ENCODE data around the gene TXNDC8. TPM values are rescaled to one million over a fixed set of nuclear protein-coding genes. Genes with fewer than 3 reads are reported as not detected.
"Not testable (repeated sequence)": the region's sequence is repeated elsewhere in the genome, so short reads cannot be mapped to it uniquely, and the experiment has no call there.

Gene TXNDC8
- total RNA-seq, 2 donors from 2014 or later, result not detected

DNA sequence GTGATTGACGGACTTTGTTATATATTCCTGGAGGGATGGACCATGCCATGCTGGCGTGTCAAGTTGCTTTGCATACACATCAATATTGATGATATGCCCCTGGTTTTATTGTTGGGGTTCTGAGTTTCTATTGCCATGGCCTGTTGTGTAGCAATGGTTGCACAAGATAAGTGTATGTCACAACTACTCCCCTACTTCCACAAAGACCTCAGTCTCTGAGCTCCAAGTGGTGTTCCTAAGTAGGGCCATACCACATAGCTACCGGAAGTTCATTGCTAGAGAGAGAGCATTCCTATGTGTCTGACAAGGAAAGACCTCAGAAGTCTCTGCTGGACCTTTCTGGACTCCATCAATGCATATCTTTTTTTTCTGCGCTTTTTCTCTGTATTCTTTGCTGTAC, 19.8 kb downstream of the TXNDC8 start:
- no peaks in the 10 kb centered on the region for H3K9me3 ChIP-seq (ENCODE audit: control insufficient read depth, low read length, poor library complexity, severe bottlenecking)
- H3K27ac Mint-ChIP-seq, result no peak overlapping the region
- peaks cover 9% of the 10 kb centered on the region for H3K4me1 Mint-ChIP-seq
- peaks cover 15% of the 10 kb centered on the region for H3K27me3 Mint-ChIP-seq
- no peak for DNase-seq
- H3K4me3 Mint-ChIP-seq, result no peak overlapping the region
- no peaks in the 10 kb centered on the region for H3K36me3 Mint-ChIP-seq (ENCODE audit: low read depth)
- ATAC-seq, result no peak

GRCh38 chr9:110316261-110317075, 21.2 kb downstream of the TXNDC8 start:
- Mint-ChIP-seq H3K36me3 (ENCODE audit: low read depth) (no peaks in the 10 kb centered on the region), H3K27ac (peak overlapping the region; percentile 67), H3K4me1 (peaks cover 9% of the 10 kb centered on the region), H3K27me3 (peaks cover 8% of the 10 kb centered on the region), H3K4me3 (peak overlapping the region; percentile 41)
- H3K9me3 ChIP-seq (ENCODE audit: control insufficient read depth, low read length, poor library complexity, severe bottlenecking), result no peaks in the 10 kb centered on the region
- ATAC-seq (no peak), DNase-seq (no peak)

DNA sequence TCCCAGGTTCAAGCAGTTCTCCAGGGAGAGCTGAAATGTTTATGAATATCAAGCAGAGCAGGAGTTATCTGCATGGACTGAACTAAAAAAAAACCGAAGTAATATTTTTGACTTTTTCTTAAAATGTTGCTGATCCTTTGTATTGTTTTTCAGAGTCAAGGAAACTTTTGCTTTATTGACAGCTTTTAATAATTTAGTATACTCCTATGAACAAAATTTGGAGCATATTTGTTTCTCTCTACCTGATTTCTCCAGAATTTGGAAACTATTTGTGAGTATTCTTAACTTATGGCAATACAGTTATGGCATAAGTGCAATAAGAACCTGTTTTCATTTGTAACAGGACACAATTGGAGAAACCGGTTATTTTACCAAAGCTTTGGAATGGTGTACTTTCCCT, 25.7 kb downstream of the TXNDC8 start:
- H3K27ac Mint-ChIP-seq; H3K9me3 ChIP-seq (ENCODE audit: control insufficient read depth, low read length, poor library complexity, severe bottlenecking); H3K4me3 Mint-ChIP-seq; DNase-seq; ATAC-seq; H3K36me3 Mint-ChIP-seq (ENCODE audit: low read depth): not testable (repeated sequence)
- Mint-ChIP-seq H3K4me1 (peaks cover 12% of the 10 kb centered on the region), H3K27me3 (peaks cover 16% of the 10 kb centered on the region)

- Mint-ChIP-seq H3K4me3 (no peak overlapping the region), H3K27me3 (peaks cover 16% of the 10 kb centered on the region), H3K4me1 (peaks cover 5% of the 10 kb centered on the region), H3K27ac (no peak overlapping the region), H3K36me3 (ENCODE audit: low read depth) (no peaks in the 10 kb centered on the region)
- DNase-seq (no peak), ATAC-seq (no peak)
- H3K9me3 ChIP-seq (ENCODE audit: control insufficient read depth, low read length, poor library complexity, severe bottlenecking), result no peaks in the 10 kb centered on the region
These were observed 28.0 kb downstream of the TXNDC8 start for GRCh38 chr9:110309681-110310080.

- Mint-ChIP-seq H3K4me3 (no peak overlapping the region), H3K36me3 (ENCODE audit: low read depth) (no peaks in the 10 kb centered on the region), H3K27ac (no peak overlapping the region), H3K27me3 (peaks cover 22% of the 10 kb centered on the region), H3K4me1 (peaks cover 5% of the 10 kb centered on the region)
- DNase-seq, result no peak
- ATAC-seq, result no peak
- H3K9me3 ChIP-seq (ENCODE audit: control insufficient read depth, low read length, poor library complexity, severe bottlenecking), result no peaks in the 10 kb centered on the region
These were observed 29.0 kb downstream of the TXNDC8 start for GRCh38 chr9:110308633-110309038.

DNA sequence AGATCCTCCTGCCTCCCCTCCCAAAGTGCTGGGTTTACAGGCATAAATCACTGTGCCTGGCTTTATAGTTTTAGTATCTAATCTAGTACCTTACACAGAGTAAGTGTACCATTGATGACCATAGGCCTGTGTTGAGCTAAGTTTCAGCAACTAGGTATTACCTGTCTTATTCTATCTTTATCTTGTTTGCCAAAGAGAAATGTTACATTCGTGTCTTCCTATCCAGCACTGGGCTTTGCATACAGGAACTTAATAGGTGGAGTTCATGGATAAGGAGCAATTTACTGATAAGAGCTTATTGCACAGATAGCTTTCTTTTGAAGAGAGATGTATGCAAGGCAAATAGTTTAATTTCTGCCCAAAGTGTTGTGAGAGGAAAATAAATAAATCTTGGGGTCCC, 30.5 kb downstream of the TXNDC8 start:
- ATAC-seq (no peak), DNase-seq (no peak)
- no peaks in the 10 kb centered on the region for H3K9me3 ChIP-seq (ENCODE audit: control insufficient read depth, low read length, poor library complexity, severe bottlenecking)
- H3K4me1 Mint-ChIP-seq, result peaks cover 5% of the 10 kb centered on the region
- no peak overlapping the region for H3K4me3 Mint-ChIP-seq
- no peaks in the 10 kb centered on the region for H3K36me3 Mint-ChIP-seq (ENCODE audit: low read depth)
- H3K27me3 Mint-ChIP-seq, result peaks cover 33% of the 10 kb centered on the region
- no peak overlapping the region for H3K27ac Mint-ChIP-seq

- no peaks in the 10 kb centered on the region for H3K9me3 ChIP-seq (ENCODE audit: control insufficient read depth, low read length, poor library complexity, severe bottlenecking)
- no peak for DNase-seq
- no peaks in the 10 kb centered on the region for H3K4me1 Mint-ChIP-seq
- ATAC-seq, result no peak
- peaks cover 2% of the 10 kb centered on the region for H3K36me3 Mint-ChIP-seq (ENCODE audit: low read depth)
- no peak overlapping the region for H3K27ac Mint-ChIP-seq
- H3K4me3 Mint-ChIP-seq, result no peak overlapping the region
- peaks cover 43% of the 10 kb centered on the region for H3K27me3 Mint-ChIP-seq
These were observed 34.5 kb downstream of the TXNDC8 start for GRCh38 chr9:110303133-110303532.

DNA sequence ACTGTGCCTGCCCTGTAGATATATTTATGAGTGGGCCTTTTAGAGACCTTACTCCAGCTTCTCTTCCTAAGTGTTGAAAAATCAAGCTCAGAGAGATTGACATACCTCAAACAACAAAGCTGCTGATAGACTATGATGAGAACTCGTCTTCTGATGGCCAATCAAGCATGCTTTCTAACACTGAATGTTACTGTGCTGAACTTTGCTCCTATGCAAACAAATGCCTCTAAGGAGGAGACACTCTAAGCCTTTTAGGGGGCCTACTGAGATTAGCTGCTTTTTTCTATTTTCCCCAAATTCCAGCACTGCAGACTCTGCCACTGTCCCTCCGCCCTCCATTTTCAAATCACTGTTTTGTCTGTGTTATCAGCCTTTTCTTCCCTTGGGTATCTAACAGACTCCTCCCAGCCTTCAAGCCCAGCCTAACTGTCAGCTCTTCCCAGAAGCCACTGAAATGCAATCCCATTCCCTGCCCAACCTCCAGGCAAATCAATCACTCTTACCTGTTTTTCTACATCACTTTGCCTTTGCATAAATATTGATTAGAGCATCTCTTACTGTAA, 39.5 kb downstream of the TXNDC8 start:
- no peak for ATAC-seq
- H3K9me3 ChIP-seq (ENCODE audit: control insufficient read depth, low read length, poor library complexity, severe bottlenecking), result no peaks in the 10 kb centered on the region
- Mint-ChIP-seq H3K4me1 (no peaks in the 10 kb centered on the region), H3K27ac (no peak overlapping the region), H3K36me3 (ENCODE audit: low read depth) (peaks cover 2% of the 10 kb centered on the region), H3K27me3 (peaks cover 40% of the 10 kb centered on the region), H3K4me3 (no peak overlapping the region)
- DNase-seq, result no peak

- Mint-ChIP-seq H3K4me1 (no peaks in the 10 kb centered on the region), H3K27ac (no peak overlapping the region), H3K36me3 (ENCODE audit: low read depth) (no peaks in the 10 kb centered on the region), H3K4me3 (no peak overlapping the region), H3K27me3 (peaks cover 16% of the 10 kb centered on the region)
- H3K9me3 ChIP-seq (ENCODE audit: control insufficient read depth, low read length, poor library complexity, severe bottlenecking), result no peaks in the 10 kb centered on the region
- DNase-seq (no peak), ATAC-seq (no peak)
These were observed 44.4 kb downstream of the TXNDC8 start for GRCh38 chr9:110293248-110293647.

DNA sequence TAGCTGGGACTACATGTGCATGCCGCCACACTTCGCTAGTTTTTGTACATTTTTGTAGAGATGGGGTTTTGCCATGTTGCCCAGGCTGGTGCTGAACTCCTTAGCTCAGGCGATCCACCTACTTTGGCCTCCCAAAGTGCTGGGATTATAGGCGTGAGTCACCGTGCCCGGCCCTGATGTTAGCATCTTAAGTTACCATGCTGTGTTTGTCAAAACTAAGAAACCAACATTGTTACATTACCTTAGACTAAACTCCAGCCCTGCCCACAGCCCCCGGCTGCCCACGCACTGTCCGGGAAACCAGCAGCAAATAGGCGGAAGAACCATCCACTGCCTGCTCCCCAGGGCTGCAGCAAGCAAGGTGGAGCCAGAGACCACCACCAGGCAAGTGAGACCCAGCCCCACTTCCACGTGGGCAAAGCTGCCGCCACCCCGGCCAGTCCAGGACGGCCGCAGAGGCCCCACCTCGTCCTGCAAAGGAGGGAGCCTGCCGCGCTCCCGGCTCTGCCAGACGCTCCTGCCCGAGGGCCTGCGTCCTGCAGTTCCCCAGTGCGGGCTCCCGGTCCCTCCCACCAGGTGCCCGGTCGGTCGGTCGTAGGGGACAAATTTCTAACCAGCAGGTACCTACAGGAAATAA, 45.6 kb downstream of the TXNDC8 start:
- Mint-ChIP-seq H3K36me3 (ENCODE audit: low read depth) (no peaks in the 10 kb centered on the region), H3K4me1 (no peaks in the 10 kb centered on the region), H3K27me3 (peaks cover 12% of the 10 kb centered on the region), H3K27ac (no peak overlapping the region), H3K4me3 (no peak overlapping the region)
- H3K9me3 ChIP-seq (ENCODE audit: control insufficient read depth, low read length, poor library complexity, severe bottlenecking), result no peaks in the 10 kb centered on the region
- DNase-seq (no peak), ATAC-seq (no peak)

- H3K9me3 ChIP-seq (ENCODE audit: control insufficient read depth, low read length, poor library complexity, severe bottlenecking), result no peaks in the 10 kb centered on the region
- Mint-ChIP-seq H3K27me3 (peaks cover 5% of the 10 kb centered on the region), H3K27ac (no peak overlapping the region), H3K4me1 (no peaks in the 10 kb centered on the region), H3K36me3 (ENCODE audit: low read depth) (peaks cover 2% of the 10 kb centered on the region), H3K4me3 (no peak overlapping the region)
- ATAC-seq (no peak), DNase-seq (no peak)
These were observed 47.7 kb downstream of the TXNDC8 start for GRCh38 chr9:110290001-110290400.

DNA sequence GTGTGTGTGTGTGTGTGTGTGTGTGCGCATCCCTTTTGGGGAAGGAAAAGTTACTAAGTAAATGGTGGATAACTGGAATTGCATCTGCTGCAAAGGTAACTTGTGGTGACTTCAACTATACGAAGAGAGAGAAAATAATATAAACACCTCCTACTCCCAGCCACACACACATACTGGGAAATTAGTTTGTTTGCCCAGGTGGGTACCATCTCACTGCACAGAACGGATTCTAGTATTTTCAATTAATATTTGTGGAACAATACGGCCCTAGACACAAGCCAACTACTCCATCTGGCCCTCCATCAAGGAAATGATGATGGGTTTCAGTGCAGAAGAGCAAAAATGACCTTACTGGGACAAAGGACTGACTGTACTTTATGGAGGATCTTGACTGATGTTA, 49.2 kb downstream of the TXNDC8 start:
- H3K27me3 Mint-ChIP-seq, result peaks cover 13% of the 10 kb centered on the region
- no peaks in the 10 kb centered on the region for H3K9me3 ChIP-seq (ENCODE audit: control insufficient read depth, low read length, poor library complexity, severe bottlenecking)
- ATAC-seq, result no peak
- no peak overlapping the region for H3K27ac Mint-ChIP-seq
- H3K36me3 Mint-ChIP-seq (ENCODE audit: low read depth), result peaks cover 2% of the 10 kb centered on the region
- H3K4me1 Mint-ChIP-seq, result no peaks in the 10 kb centered on the region
- H3K4me3 Mint-ChIP-seq, result no peak overlapping the region
- no peak for DNase-seq

- Mint-ChIP-seq H3K27ac (no peak overlapping the region), H3K36me3 (ENCODE audit: low read depth) (peaks cover 2% of the 10 kb centered on the region), H3K4me3 (no peak overlapping the region), H3K4me1 (no peaks in the 10 kb centered on the region), H3K27me3 (peaks cover 20% of the 10 kb centered on the region)
- no peaks in the 10 kb centered on the region for H3K9me3 ChIP-seq (ENCODE audit: control insufficient read depth, low read length, poor library complexity, severe bottlenecking)
- no peak for DNase-seq
- ATAC-seq, result no peak
These were observed 50.4 kb downstream of the TXNDC8 start for GRCh38 chr9:110287289-110287680.
